PFSK-1 (cell line): ENCODE results near the gene SUMO2.

Experiments used
- FOXP2 ChIP-seq: optimal IDR thresholded peaks from 2 replicates; pipeline ENCODE3; 2011; ENCODE audit warnings: borderline replicate concordance, control low read depth, inconsistent platforms; ENCODE audit not compliant: insufficient read depth; ENCODE audit errors: extremely low read length, extremely low read depth
- POLR2AphosphoS5 ChIP-seq: IDR thresholded peaks from 2 replicates; pipeline ENCODE4 v1.6.1; 2012; ENCODE audit warnings: low read depth, mild to moderate bottlenecking, control low read depth, low read length, moderate library complexity
- REST ChIP-seq, 2 experiments: IDR thresholded peaks; 2 replicates each; pipeline versions ENCODE4 v1.6.1 to v1.8.0; 2011 to 2012; ENCODE audit warnings: low read depth in 2 of 2, low read length in 2 of 2, control low read depth in 1 of 2, inconsistent platforms in 1 of 2, mild to moderate bottlenecking in 1 of 2, moderate library complexity in 1 of 2; ENCODE audit not compliant: insufficient read depth in 1 of 2
- SIN3A ChIP-seq: IDR thresholded peaks from 2 replicates; pipeline ENCODE4 v1.6.1; 2012; ENCODE audit warnings: mild to moderate bottlenecking, low read length, moderate library complexity, borderline replicate concordance; ENCODE audit not compliant: insufficient read depth
- TAF1 ChIP-seq: IDR thresholded peaks from 2 replicates; pipeline ENCODE4 v1.6.1; 2012; ENCODE audit warnings: low read length, control low read depth, borderline replicate concordance; ENCODE audit not compliant: insufficient read depth

SUMO2 gene

GRCh38 chr17:75228305-75228704 lies 45.5 kb upstream of the SUMO2 start:
- TF ChIP-seq TAF1 = no peak
- TF ChIP-seq SIN3A = no peak
- TF ChIP-seq POLR2AphosphoS5 = no peak
- TF ChIP-seq FOXP2 = no peak
- TF ChIP-seq REST (IDR thresholded peaks at IDR 0.05; ENCODE audit: insufficient read depth in 1 of 2, low read depth in 2 of 2, low read length in 2 of 2) = no peak

GRCh38 chr17:75227729-75228128 lies 45.0 kb upstream of the SUMO2 start:
- TF ChIP-seq FOXP2 (no peak), TAF1 (no peak), SIN3A (no peak)

- TF ChIP-seq POLR2AphosphoS5 (no peak), TAF1 (no peak), FOXP2 (no peak), REST (IDR thresholded peaks at IDR 0.05; ENCODE audit: insufficient read depth in 1 of 2, low read depth in 2 of 2, low read length in 2 of 2) (no peak), SIN3A (no peak)
These were observed 42.3 kb upstream of the SUMO2 start for GRCh38 chr17:75225016-75225415.

GRCh38 chr17:75219815-75220214 lies 37.1 kb upstream of the SUMO2 start:
- TF ChIP-seq REST (IDR thresholded peaks at IDR 0.05; ENCODE audit: insufficient read depth in 1 of 2, low read depth in 2 of 2, low read length in 2 of 2) (no peak), SIN3A (no peak), POLR2AphosphoS5 (no peak), TAF1 (no peak), FOXP2 (no peak)

GRCh38 chr17:75218131-75218530 lies 35.4 kb upstream of the SUMO2 start:
- no peak for TF ChIP-seq POLR2AphosphoS5
- TF ChIP-seq FOXP2 = no peak
- TF ChIP-seq REST (IDR thresholded peaks at IDR 0.05; ENCODE audit: insufficient read depth in 1 of 2, low read depth in 2 of 2, low read length in 2 of 2) = no peak
- TF ChIP-seq SIN3A = no peak
- no peak for TF ChIP-seq TAF1
